ENCODE data around the gene NDE1. TPM values are rescaled to one million over a fixed set of nuclear protein-coding genes. Genes with fewer than 3 reads are reported as not detected.

NDE1 gene
- total RNA-seq = 9.1 TPM

GRCh38 chr16:15650019-15650697, at the start of gene NDE1:
TSS of gene NDE1 (plus strand) at chr16:15650245. CDS start at chr16:15664779, 14,534 bp downstream.

GRCh38 chr16:15643048-15643945, 6.7 kb upstream of the NDE1 start, which contains the start of gene MARF1:
TSS of gene MARF1 (minus strand) at chr16:15643154. CDS start at chr16:15639233, 3,921 bp downstream.

Other genes starting within 250 kb of the NDE1 start
- 108 TPM for gene BMERB1, start 215.7 kb upstream of the NDE1 start, total RNA-seq
- gene MARF1, start 7.1 kb upstream of the NDE1 start, total RNA-seq = 64.5 TPM
- gene MYH11, start 206.8 kb downstream of the NDE1 start, total RNA-seq = under 0.01 TPM
- 22.2 TPM for gene CEP20, start 238.4 kb downstream of the NDE1 start, total RNA-seq

Data from parietal lobe (tissue), 1 donor.